ENCODE results near the gene ADSS1.

ADSS1 gene

GRCh38 chr14:104772707-104773504, 48.9 kb downstream of the ADSS1 start:
- Histone ChIP-seq H3K4me3 (no peak overlapping the region), H3K27ac (no peak overlapping the region)

- no peak overlapping the region for H3K4me3 ChIP-seq
- H3K27ac ChIP-seq = no peak overlapping the region
These were observed 49.8 kb downstream of the ADSS1 start for GRCh38 chr14:104773505-104774452.

- no peak overlapping the region for H3K27ac ChIP-seq
- H3K4me3 ChIP-seq = no peak overlapping the region
These were observed 50.5 kb downstream of the ADSS1 start for GRCh38 chr14:104774453-104775072.

GRCh38 chr14:104775073-104775489, 51.1 kb downstream of the ADSS1 start:
- Histone ChIP-seq H3K4me3 (no peak overlapping the region), H3K27ac (no peak overlapping the region)

GRCh38 chr14:104776481-104776880, 52.5 kb downstream of the ADSS1 start:
- H3K4me3 ChIP-seq = no peak overlapping the region

GRCh38 chr14:104776961-104777807, 53.2 kb downstream of the ADSS1 start:
- no peak overlapping the region for H3K4me3 ChIP-seq
- H3K27ac ChIP-seq = no peak overlapping the region

More at GRCh38 chr14:104776481-104776880, 52.5 kb downstream of the ADSS1 start:
- no peak overlapping the region for H3K27ac ChIP-seq

GRCh38 chr14:104777808-104778249, 53.8 kb downstream of the ADSS1 start:
- Histone ChIP-seq H3K27ac (no peak overlapping the region), H3K4me3 (no peak overlapping the region)

GRCh38 chr14:104778694-104779331, 54.8 kb downstream of the ADSS1 start:
- no peak overlapping the region for H3K27ac ChIP-seq

GRCh38 chr14:104779776-104780512, 55.9 kb downstream of the ADSS1 start:
- Histone ChIP-seq H3K4me3 (no peak overlapping the region), H3K27ac (no peak overlapping the region)

More at GRCh38 chr14:104778694-104779331, 54.8 kb downstream of the ADSS1 start:
- H3K4me3 ChIP-seq = no peak overlapping the region

- Histone ChIP-seq H3K27ac (no peak overlapping the region), H3K4me3 (no peak overlapping the region)
These were observed 56.5 kb downstream of the ADSS1 start for GRCh38 chr14:104780513-104781030.

GRCh38 chr14:104781271-104782077, 57.4 kb downstream of the ADSS1 start:
- no peak overlapping the region for H3K4me3 ChIP-seq
- H3K27ac ChIP-seq = no peak overlapping the region

GRCh38 chr14:104782086-104782807, 58.2 kb downstream of the ADSS1 start:
- Histone ChIP-seq H3K4me3 (no peak overlapping the region), H3K27ac (no peak overlapping the region)

GRCh38 chr14:104782808-104783139, 58.7 kb downstream of the ADSS1 start:
- H3K4me3 ChIP-seq = no peak overlapping the region
- no peak overlapping the region for H3K27ac ChIP-seq

GRCh38 chr14:104783484-104784217, 59.6 kb downstream of the ADSS1 start:
- Histone ChIP-seq H3K27ac (peak overlapping the region in 4 of 21 experiments; percentile 6 to 28 (median 24)), H3K4me3 (no peak overlapping the region)

- Histone ChIP-seq H3K27ac (peak overlapping the region in 5 of 21 experiments; percentile 6 to 28 (median 27)), H3K4me3 (no peak overlapping the region)
These were observed 60.2 kb downstream of the ADSS1 start for GRCh38 chr14:104784218-104784568.
